GM18499 (cell line): ENCODE results near the gene IL32.

ENCODE experiments used
- ATAC-seq: cut with Tn5 transposase; IDR thresholded peaks from one replicate; pipeline ENCODE4 v1.9.1; 2021; ENCODE audit warnings: moderate number of reproducible peaks; ENCODE audit not compliant: insufficient read depth, unreplicated experiment

The IL32 gene

DNA sequence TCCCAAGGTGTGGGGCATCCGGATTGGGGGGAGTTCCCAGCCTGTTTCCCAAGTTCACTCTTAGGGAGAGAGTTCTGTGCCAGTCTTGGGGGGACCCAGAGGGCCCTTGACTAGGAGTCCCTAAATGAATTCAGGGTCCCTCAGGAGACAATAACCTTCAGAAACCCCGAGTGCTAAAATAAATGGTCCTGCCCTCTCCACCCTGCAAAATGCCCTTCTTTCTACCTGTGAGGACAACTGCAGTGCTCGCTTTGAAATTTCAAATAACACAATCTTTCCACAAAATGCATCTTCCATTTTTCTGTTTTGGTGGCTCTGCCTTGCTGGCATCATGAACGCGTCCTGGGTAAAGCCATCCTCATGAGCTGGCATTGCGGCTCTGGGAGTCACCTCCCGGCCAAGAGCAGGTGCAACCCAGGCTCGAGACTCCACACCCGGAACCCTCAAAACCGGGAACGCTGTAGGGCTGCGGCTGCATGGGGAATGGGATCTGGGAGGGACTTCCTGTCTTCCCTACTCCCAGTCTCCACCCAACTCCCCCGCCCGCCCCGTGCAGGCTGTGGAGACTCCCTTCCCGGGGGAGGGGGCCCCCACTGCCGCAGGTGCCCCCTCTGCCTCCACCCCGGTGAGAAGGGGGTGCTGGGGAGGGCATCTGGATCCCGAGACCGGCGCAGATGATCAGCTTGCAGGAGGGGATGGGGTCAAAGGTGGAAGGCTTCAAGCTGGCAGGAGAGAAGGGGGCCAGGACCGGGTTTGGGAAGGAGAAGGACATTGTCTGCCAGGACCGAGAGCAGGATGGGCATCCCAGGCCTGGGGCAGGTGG lies 46.8 kb downstream of the IL32 start, which contains the start of gene ZNF205:
Gene ZNF205, plus strand, starts transcription at position 529 of the 823 bp plus-strand sequence. CDS start 845 bp downstream, outside the sequence.
- ATAC-seq, result no peak

DNA sequence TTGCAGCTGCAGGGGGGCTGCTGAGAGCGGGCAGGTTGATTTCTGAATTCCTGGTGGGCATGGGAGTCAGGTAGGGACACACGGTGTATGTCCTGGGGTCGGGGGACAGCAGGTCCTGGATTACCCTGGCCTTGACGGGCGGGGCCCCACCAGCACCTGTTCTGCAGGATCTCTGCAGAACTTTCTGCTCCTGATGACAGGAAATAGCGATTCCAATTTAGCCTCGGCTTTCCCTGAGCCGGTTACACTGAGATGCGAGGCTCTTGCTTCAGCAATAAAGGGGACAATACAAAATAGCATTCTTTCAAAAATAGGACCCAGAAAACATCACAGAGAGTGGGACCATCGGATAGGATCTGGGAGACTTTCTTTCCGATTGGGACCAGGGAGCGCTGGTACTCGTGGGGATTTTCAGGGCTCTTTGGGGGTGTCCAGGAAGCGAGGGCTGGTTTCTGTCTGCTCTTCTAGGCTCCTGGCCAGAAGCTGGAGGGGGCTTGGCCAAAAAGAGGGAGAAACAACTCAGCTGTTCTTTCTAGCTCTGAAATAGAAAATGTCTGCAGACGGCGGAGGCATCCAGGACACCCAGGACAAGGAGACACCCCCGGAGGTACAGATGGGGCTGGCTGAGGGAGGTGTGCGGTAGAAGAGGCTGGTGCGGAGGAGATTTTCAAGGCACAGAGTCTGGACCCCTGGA lies 47.6 kb downstream of the IL32 start:
- ATAC-seq, result no peak

DNA sequence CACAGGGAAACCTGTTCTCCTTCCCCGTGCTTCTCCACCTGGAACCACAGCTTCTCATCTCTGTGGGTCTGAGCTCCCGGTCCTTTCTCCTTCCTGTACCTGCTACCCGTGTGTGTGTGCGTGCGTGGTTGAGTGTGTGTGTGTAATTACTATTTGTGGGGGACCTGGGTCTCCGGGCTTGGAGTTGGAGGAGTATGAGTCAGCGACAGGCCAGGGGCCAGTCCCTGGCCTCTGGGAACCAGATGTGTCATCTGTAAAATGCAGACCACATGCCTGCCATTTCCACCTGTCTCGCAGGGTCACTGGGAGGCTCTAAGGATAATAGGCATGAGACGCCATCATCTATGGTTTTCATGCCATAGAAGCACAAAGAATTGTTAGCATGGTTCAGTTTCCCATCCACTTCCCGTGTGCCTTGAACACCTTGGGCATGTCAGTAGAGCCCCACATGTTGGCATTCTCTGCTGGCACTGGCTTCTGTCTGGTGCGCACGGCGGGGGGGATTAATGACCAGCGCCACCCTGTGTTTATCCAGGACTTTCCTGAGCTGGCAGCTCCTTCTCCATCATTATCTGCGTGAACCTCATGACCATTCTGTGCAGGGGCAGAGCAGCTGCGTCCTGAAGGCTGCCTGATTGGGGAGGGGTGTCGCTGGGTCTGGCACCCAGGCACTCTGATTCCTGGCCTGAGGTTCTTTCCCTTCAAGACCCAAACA lies 48.5 kb downstream of the IL32 start:
- ATAC-seq, result no peak

DNA sequence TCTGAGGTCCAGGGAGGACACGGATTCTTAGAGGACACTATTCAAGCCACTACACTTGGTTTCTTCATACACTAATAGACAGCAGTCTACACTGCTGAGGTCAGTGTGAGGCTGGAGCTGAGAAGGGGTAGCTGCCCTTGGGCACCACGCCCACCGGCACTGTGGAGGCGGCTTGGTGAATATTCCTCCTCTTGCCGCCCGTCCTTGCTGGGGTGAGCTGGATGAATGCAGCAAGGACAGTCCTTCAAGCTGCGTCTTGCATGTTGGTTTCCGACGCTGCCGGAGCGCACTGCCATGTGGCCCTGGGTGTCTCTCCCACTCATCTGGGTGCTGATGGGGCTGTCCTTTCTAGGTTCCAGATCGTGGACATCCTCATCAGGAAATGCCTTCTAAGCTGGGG lies 49.6 kb downstream of the IL32 start:
- no peak for ATAC-seq

DNA sequence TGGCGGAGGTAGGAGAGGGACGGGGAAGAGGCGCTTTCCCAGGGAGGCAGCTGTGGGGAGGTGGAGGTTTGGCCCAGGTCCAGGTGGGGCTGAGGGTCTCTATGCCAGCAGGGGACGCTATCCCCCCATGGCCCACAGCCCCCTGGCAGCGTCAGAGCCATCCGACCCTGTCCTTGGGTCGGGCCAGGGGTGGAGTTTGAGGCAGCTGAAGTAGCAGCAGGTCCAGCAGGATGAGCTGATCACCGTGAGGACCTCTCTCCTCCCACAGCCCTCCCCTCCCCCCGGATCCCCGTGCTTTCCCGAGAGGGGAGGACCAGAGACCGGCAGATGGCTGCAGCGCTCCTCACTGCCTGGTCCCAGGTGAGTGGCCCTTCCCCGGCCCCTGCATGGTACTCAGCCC lies 50.1 kb downstream of the IL32 start:
- no peak for ATAC-seq

DNA sequence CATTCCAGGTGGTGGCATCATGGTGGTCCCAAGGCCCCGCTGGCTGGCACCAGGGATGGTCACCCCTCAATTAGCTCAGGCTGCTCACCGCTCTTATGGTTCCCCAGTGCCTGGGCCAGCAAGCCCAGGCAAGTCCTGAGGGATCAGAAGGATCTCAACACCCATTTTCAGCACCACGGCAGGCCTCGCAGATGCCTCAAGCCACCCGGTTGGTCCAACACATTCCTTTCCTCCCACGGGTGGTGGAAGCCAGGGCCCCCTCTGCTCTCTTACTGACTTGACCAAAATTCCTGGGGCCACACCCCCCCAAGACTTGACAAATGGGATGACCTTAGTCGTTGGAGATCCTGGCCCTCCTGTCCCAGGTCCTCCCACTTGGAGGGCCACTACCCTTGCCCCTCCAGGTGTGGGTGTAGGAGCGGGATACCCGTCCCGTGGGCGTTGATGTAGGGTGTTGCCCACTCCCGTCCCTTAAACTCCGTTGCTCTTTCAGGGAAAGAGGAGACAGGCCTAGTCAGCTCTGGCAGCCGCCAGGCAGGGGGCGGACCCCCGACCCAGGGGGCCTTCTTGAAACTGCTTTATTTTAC lies 52.9 kb downstream of the IL32 start:
- no peak for ATAC-seq

DNA sequence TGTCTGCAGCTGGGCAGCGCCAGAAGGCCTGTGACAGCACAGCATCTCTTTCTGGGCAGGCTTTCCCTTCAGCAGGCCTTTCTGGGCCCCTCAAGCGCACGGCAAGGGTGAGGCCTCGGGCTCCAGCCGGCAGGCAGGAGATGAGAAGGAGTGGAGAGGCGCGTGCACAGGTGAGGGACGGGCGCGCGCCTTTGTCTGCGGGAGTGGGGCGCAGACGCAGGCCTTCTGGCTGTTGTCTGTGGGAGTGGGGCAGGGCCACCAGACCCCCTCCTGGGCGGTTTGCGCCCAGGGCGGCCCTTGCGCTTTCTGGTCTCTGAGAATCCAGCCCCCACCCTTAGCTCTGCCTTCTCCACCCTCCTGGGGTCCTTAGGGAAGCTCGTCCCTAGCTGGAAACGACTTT lies 53.4 kb downstream of the IL32 start:
- no peak for ATAC-seq
